ENCODE results near the gene SCAF1. TPM values are rescaled to one million over a fixed set of nuclear protein-coding genes. Genes with fewer than 3 reads are reported as not detected.

SCAF1 gene
- polyA plus RNA-seq, 2 of the 4 experiments (the other 2 are of a cell fraction) = 4.0 to 47.9 TPM

GRCh38 chr19:49657493-49658138, 15.6 kb downstream of the SCAF1 start:
- H3K27ac ChIP-seq = no peak overlapping the region
- no peak overlapping the region for H3K4me3 ChIP-seq
- ChIA-PET POLR2A (no interaction called here), CTCF (interaction anchor here (1.1 to 21.2 kb wide), 4 partner anchors 13 to 111 kb away, joined by 4 to 326 read pairs (median 64); partner anchors contain the start of genes PRMT1, RRAS and SCAF1)
- DNase-seq (ENCODE audit: low read depth in 1 of 2, low spot score in 1 of 2) (no peak), ATAC-seq (peak in 1 of 2 experiments; percentile 2; a peak in 2 of 6 replicates), FAIRE-seq (no peak)
- TF ChIP-seq, protein P1, sequence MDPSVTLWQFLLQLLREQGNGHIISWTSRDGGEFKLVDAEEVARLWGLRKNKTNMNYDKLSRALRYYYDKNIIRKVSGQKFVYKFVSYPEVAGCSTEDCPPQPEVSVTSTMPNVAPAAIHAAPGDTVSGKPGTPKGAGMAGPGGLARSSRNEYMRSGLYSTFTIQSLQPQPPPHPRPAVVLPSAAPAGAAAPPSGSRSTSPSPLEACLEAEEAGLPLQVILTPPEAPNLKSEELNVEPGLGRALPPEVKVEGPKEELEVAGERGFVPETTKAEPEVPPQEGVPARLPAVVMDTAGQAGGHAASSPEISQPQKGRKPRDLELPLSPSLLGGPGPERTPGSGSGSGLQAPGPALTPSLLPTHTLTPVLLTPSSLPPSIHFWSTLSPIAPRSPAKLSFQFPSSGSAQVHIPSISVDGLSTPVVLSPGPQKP (IDR thresholded peaks at IDR 0.05; ENCODE audit: low read depth, low read length) = no peak
- no peak for TF ChIP-seq HOXA7 (CRISPR knock-in tag; IDR thresholded peaks at IDR 0.05)
- no peak for TF ChIP-seq KDM5A (IDR thresholded peaks at IDR 0.05)
- TF ChIP-seq, protein P2, sequence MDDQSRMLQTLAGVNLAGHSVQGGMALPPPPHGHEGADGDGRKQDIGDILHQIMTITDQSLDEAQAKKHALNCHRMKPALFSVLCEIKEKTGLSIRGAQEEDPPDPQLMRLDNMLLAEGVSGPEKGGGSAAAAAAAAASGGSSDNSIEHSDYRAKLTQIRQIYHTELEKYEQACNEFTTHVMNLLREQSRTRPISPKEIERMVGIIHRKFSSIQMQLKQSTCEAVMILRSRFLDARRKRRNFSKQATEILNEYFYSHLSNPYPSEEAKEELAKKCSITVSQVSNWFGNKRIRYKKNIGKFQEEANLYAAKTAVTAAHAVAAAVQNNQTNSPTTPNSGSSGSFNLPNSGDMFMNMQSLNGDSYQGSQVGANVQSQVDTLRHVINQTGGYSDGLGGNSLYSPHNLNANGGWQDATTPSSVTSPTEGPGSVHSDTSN (IDR thresholded peaks at IDR 0.05) = 0 out of 2 replicates have a peak, but pooled peaks have one; percentile 4
- no peak for TF ChIP-seq JUNB (IDR thresholded peaks at IDR 0.05)
- no peak for TF ChIP-seq CHD4 (IDR thresholded peaks at IDR 0.05; ENCODE audit: borderline replicate concordance)
- H3K9me3 ChIP-seq = 0 out of 3 replicates have a peak, but pooled peaks cover 3% of the 10 kb centered on the region
- 91% methylated on average over 19 of the region's 22 CpGs for WGBS (ENCODE audit: missing lambda C conversion rate)
- H3K4me2 ChIP-seq = no peak overlapping the region
- no peaks in the 10 kb centered on the region for H3K4me1 ChIP-seq

GRCh38 chr19:49658139-49658517, 16.1 kb downstream of the SCAF1 start:
- FAIRE-seq = no peak

DNA sequence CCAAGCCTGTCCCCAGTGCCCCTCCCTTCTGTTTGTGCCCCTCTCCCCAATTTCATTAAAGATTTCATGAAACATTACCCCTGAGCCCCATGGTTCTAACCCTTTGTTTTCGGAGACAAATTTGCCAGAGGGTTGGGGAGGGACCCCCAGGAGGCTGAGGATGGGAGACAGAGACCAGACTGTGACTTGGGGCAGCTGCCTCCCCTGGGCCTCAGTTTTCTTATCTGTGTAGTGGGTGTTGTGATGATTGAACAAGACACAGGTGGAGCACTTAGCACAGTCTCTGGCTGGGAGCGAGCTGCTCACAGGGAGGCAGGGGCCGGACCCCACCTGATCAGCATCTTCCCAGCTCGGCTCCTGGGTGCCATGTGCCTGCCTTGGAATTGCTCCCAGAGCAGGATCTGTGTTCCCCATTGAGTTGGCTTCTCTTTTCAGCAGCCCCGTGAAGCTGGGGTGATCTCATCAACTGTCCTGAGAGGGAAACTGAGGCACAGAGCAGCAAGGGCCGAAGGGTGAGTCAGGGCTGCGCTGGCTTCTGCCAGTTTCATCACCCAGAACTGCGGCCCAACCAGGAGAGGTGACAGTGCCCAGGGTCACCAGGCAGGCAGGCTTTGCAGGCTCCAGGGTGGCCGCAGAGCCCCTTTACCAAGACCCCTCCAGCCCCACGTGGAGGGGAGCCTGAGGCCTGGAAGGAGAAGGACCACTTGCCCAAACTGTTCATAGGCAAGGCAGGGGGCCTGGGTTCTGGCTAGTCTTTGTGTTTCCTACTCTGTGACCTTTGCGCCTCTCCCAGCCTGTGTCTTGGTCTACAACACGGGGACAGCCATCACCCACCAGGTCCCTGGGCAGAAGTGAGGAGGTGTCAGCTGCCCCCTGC, 16.8 kb downstream of the SCAF1 start:
- TF ChIP-seq CBX2 (IDR thresholded peaks at IDR 0.05; ENCODE audit: borderline replicate concordance, low read depth) (no peak), KDM1A (IDR thresholded peaks at IDR 0.05; ENCODE audit: low read depth) (peak; percentile 76; the same call in 1 of the 2 replicates), E2F6 (IDR thresholded peaks at IDR 0.05; ENCODE audit: borderline replicate concordance, low read depth) (no peak)
- no peak for ATAC-seq
- 91% methylated on average over 12 of the region's 12 CpGs for WGBS (ENCODE audit: missing lambda C conversion rate)
- FAIRE-seq = no peak
- H3K4me3 ChIP-seq = no peak overlapping the region
- DNase-seq (ENCODE audit: low read depth in 1 of 2, low spot score in 1 of 2) = no peak
- H3K9me3 ChIP-seq = 0 out of 3 replicates have a peak, but pooled peaks cover 3% of the 10 kb centered on the region
- POLR2A ChIA-PET = no interaction called here
- CTCF ChIA-PET = interaction anchor here (1.0 to 21.2 kb wide), 3 partner anchors 14 to 89 kb away, joined by 4 to 326 read pairs (median 117); partner anchors contain the start of genes PRMT1, RRAS and SCAF1
- no peak overlapping the region for H3K27ac ChIP-seq
- no peak overlapping the region for H3K4me2 ChIP-seq
- H3K4me1 ChIP-seq = 0 out of 3 replicates have a peak, but pooled peaks cover 3% of the 10 kb centered on the region

More at GRCh38 chr19:49658139-49658517, 16.1 kb downstream of the SCAF1 start:
- WGBS (ENCODE audit: missing lambda C conversion rate) = 97% methylated on average over 11 of the region's 15 CpGs
- ChIA-PET CTCF (interaction anchor here (1.0 to 21.2 kb wide), 3 partner anchors 14 to 88 kb away, joined by 4 to 326 read pairs (median 117); partner anchors contain the start of genes PRMT1, RRAS and SCAF1), POLR2A (no interaction called here)
- Histone ChIP-seq H3K27ac (no peak overlapping the region), H3K4me1 (no peaks in the 10 kb centered on the region), H3K4me3 (no peak overlapping the region), H3K4me2 (no peak overlapping the region), H3K9me3 (0 out of 3 replicates have a peak, but pooled peaks cover 3% of the 10 kb centered on the region)
- ATAC-seq = no peak
- DNase-seq (ENCODE audit: low read depth in 1 of 2, low spot score in 1 of 2) = no peak
- TF ChIP-seq EHF (CRISPR knock-in tag; IDR thresholded peaks at IDR 0.05) (no peak), MAZ (IDR thresholded peaks at IDR 0.05; ENCODE audit: borderline replicate concordance, low read depth, low read length) (no peak), CEBPB (IDR thresholded peaks at IDR 0.05) (no peak), TFCP2L1 (CRISPR knock-in tag; IDR thresholded peaks at IDR 0.05) (no peak), CBX8 (IDR thresholded peaks at IDR 0.05) (no peak), PHF8 (IDR thresholded peaks at IDR 0.05; ENCODE audit: borderline replicate concordance, low read depth) (no peak), ATOH8 (CRISPR knock-in tag; IDR thresholded peaks at IDR 0.05; ENCODE audit: low read depth) (no peak), KDM5A (IDR thresholded peaks at IDR 0.05) (no peak)
- TF ChIP-seq, protein P1 (IDR thresholded peaks at IDR 0.05; ENCODE audit: low read depth, low read length) = no peak
- TF ChIP-seq, protein P3, sequence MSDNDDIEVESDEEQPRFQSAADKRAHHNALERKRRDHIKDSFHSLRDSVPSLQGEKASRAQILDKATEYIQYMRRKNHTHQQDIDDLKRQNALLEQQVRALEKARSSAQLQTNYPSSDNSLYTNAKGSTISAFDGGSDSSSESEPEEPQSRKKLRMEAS (IDR thresholded peaks at IDR 0.05) = no peak
